Measurements from ENCODE around the gene LRP1. TPM values are rescaled to one million over a fixed set of nuclear protein-coding genes. Genes with fewer than 3 reads are reported as not detected.

Gene LRP1
- total RNA-seq, 1 donor: 56.0 TPM

DNA sequence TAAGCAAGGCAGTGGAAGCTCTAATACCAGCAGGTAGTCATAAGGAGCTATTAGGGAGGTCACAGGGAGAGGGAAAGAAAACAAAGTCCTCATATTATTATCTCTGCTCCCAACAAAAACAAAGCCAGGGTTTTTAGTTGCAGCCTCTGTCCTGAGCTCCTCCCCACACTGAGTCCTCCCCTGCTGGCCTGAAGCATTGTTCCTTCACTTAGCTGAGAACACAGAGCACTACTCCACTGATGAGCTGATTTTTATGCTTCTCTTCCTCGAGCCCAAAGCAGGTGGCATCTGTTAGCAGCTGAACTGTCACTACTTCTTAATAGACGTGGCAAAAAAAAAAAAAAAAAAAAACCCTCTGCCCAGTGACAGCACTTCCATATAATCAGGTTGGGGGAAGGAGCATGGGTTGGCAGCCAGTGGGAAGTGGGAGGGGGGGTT lies 133.2 kb downstream of the LRP1 start:
- no peaks in the 10 kb centered on the region for H3K4me1 ChIP-seq (ENCODE audit: insufficient read depth, low read length)
- no peaks in the 10 kb centered on the region for H3K27me3 ChIP-seq (ENCODE audit: insufficient read depth, low read length)
- H3K4me3 ChIP-seq (ENCODE audit: low read length): no peak overlapping the region
- no peaks in the 10 kb centered on the region for H3K9me3 ChIP-seq (ENCODE audit: low read depth, low read length)

DNA sequence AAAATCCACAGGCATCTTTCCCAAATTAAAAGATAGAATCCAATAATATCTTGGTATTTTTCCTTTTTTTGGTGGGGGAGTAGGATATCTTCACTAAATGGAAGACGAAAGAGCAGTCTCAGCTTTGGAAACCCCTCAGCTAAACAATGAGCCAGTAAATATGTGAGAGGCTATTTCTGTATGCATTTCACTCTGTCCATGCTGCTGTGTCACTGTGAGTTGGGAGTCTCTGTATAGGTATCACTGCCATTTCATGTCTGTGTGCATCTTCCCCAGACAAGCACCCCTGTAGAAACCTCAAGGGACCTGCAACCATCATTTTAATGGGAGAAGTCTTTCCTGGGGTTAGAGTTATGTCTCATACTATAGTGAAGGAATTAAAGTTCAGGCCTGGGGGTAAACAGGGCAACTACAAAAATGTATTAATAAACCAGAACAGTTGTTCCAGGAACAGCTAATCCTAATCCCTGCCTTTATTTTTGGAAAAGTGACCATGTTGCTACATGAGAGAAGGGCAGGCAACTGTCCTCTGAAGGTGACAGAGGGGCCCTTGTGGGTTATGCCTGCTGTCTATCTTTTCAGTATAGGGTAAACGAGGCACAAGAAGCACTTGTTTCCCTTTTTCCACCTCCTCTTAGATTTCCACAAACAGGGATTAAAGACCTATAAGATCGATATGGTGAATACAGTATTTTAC lies 134.0 kb downstream of the LRP1 start:
- H3K27me3 ChIP-seq (ENCODE audit: insufficient read depth, low read length): no peaks in the 10 kb centered on the region
- no peaks in the 10 kb centered on the region for H3K9me3 ChIP-seq (ENCODE audit: low read depth, low read length)
- H3K4me3 ChIP-seq (ENCODE audit: low read length): no peak overlapping the region
- no peaks in the 10 kb centered on the region for H3K4me1 ChIP-seq (ENCODE audit: insufficient read depth, low read length)

Other genes with a start within 250 kb of the LRP1 start
- gene SDR9C7, start 194.1 kb upstream of the LRP1 start, total RNA-seq: not detected
- gene RDH16, start 170.9 kb upstream of the LRP1 start, total RNA-seq: 0.42 TPM
- 12.8 TPM for gene ZBTB39, start 121.9 kb upstream of the LRP1 start, total RNA-seq
- not detected for gene TAC3, start 112.0 kb upstream of the LRP1 start, total RNA-seq
- gene MYO1A, start 78.4 kb upstream of the LRP1 start, total RNA-seq: 0.31 TPM
- gene NEMP1, start 49.7 kb upstream of the LRP1 start, total RNA-seq: 6.6 TPM
- gene NAB2, start 39.4 kb upstream of the LRP1 start, total RNA-seq: 16.3 TPM
- gene STAT6, start 17.1 kb upstream of the LRP1 start, total RNA-seq: 68.1 TPM
- gene LRP1-AS, start 19.1 kb downstream of the LRP1 start, total RNA-seq: not detected
- not detected for gene NXPH4, start 88.3 kb downstream of the LRP1 start, total RNA-seq
- gene SHMT2, start 101.2 kb downstream of the LRP1 start, total RNA-seq: 50.6 TPM
- gene STAC3, start 122.7 kb downstream of the LRP1 start, total RNA-seq: 3.1 TPM

All from mononuclear cell (primary cell).